Colonic mucosa (tissue), 4 donors: ENCODE data around the gene DNMT3L. TPM values are rescaled to one million over a fixed set of nuclear protein-coding genes. Genes with fewer than 3 reads are reported as not detected.
"Not testable (repeated sequence)": the region's sequence is repeated elsewhere in the genome, so short reads cannot be mapped to it uniquely, and the experiment has no call there.

Experiments
- DNase-seq: peaks from one replicate; pipeline ENCODE4 v3.0.0-alpha.2; 2020
- H3K27ac ChIP-seq: fragments of 200-600 bp; one replicate; pipeline ENCODE4 v1.8.0; 2021
- H3K27me3 ChIP-seq: fragments of 200-600 bp; one replicate; pipeline ENCODE4 v1.8.0; 2021
- H3K36me3 ChIP-seq: fragments of 200-600 bp; one replicate; pipeline ENCODE4 v1.8.0; 2021
- H3K4me1 ChIP-seq: fragments of 200-600 bp; one replicate; pipeline ENCODE4 v1.8.0; 2021; ENCODE audit warnings: mild to moderate bottlenecking
- H3K4me3 ChIP-seq: fragments of 200-600 bp; one replicate; pipeline ENCODE4 v1.8.0; 2021
- H3K9ac ChIP-seq, 2 donors: one replicate each; pipeline ENCODE4 v1.7.0; 2013; ENCODE audit warnings: control low read depth in 2 of 2, low read depth in 2 of 2, low read length in 2 of 2
- H3K9me3 ChIP-seq: fragments of 200-600 bp; one replicate; pipeline ENCODE4 v1.8.0; 2021
- CTCF ChIP-seq: fragments of 200-600 bp; IDR thresholded peaks from one replicate; pipeline ENCODE4 v1.8.0; 2022; ENCODE audit warnings: antibody characterized with exemption, mild to moderate bottlenecking
- intact Hi-C: fragments of 100-400 bp; cut with DNase I; formaldehyde crosslinking; loops from one replicate; pipeline ENCODE4 v1.14.1; 2022
- total RNA-seq, 2 donors: library from RNA; stranded (reverse); fragmentation: NEBNext Ultra II Directional in 1 of 2; extraction: Animal tissue kit (Norgen Biotek cat#: 25700) in 1 of 2; gene quantifications; one replicate each; pipeline ENCODE4 v1.2.1, GENCODE V29; 2021
- donor health status: healthy.
- donor health status: DM: no; HTN: no; CAD: no.
- donor health status: DM: no; HTN: no; CAD: no.

The DNMT3L gene
- total RNA-seq, 2 donors from 2014 or later = not detected

GRCh38 chr21:44255511-44255981 lies 6.2 kb downstream of the DNMT3L start:
- DNase-seq = no peak
- no peaks in the 10 kb centered on the region for H3K9me3 ChIP-seq
- H3K9ac ChIP-seq = no peak overlapping the region

GRCh38 chr21:44253832-44254710 lies 7.6 kb downstream of the DNMT3L start:
- intact Hi-C loops = no loop called here
- Histone ChIP-seq H3K4me3 (no peak overlapping the region), H3K27ac (no peak overlapping the region), H3K9ac (no peak overlapping the region), H3K4me1 (no peaks in the 10 kb centered on the region), H3K36me3 (no peaks in the 10 kb centered on the region), H3K9me3 (no peaks in the 10 kb centered on the region), H3K27me3 (no peaks in the 10 kb centered on the region)
- no peak for TF ChIP-seq CTCF
- DNase-seq = no peak

More at GRCh38 chr21:44255511-44255981, 6.2 kb downstream of the DNMT3L start:
- no peaks in the 10 kb centered on the region for H3K4me1 ChIP-seq
- H3K4me3 ChIP-seq = no peak overlapping the region
- no peaks in the 10 kb centered on the region for H3K36me3 ChIP-seq
- no peaks in the 10 kb centered on the region for H3K27me3 ChIP-seq
- TF ChIP-seq CTCF = no peak
- no peak overlapping the region for H3K27ac ChIP-seq
- intact Hi-C loops = no loop called here

- H3K36me3 ChIP-seq, DNase-seq, H3K9ac ChIP-seq, H3K27ac ChIP-seq, H3K4me1 ChIP-seq, H3K27me3 ChIP-seq, intact Hi-C loops, H3K9me3 ChIP-seq, H3K4me3 ChIP-seq: not testable (repeated sequence)
These were observed 12.3 kb downstream of the DNMT3L start for GRCh38 chr21:44249204-44250037.

- H3K9me3 ChIP-seq, H3K4me3 ChIP-seq, DNase-seq, H3K27ac ChIP-seq, H3K9ac ChIP-seq, H3K27me3 ChIP-seq, intact Hi-C loops, H3K4me1 ChIP-seq, H3K36me3 ChIP-seq: not testable (repeated sequence)
These were observed 13.8 kb downstream of the DNMT3L start for GRCh38 chr21:44247904-44248303.

- H3K9me3 ChIP-seq, intact Hi-C loops, H3K27me3 ChIP-seq, H3K4me1 ChIP-seq, H3K27ac ChIP-seq, H3K36me3 ChIP-seq, H3K4me3 ChIP-seq, DNase-seq, H3K9ac ChIP-seq: not testable (repeated sequence)
These were observed 17.7 kb downstream of the DNMT3L start for GRCh38 chr21:44243980-44244379.

GRCh38 chr21:44241281-44241680 lies 20.4 kb downstream of the DNMT3L start:
- H3K4me1 ChIP-seq = not testable (repeated sequence)

GRCh38 chr21:44240842-44241241 lies 20.9 kb downstream of the DNMT3L start, which contains the start of gene ICOSLG:
TSS of gene ICOSLG (minus strand) at chr21:44240943. CDS start at chr21:44240817, 126 bp downstream.
- H3K4me1 ChIP-seq, intact Hi-C loops, H3K9me3 ChIP-seq, H3K9ac ChIP-seq, H3K27ac ChIP-seq, H3K36me3 ChIP-seq, DNase-seq, H3K4me3 ChIP-seq, H3K27me3 ChIP-seq: not testable (repeated sequence)

More at GRCh38 chr21:44241281-44241680, 20.4 kb downstream of the DNMT3L start:
- H3K27me3 ChIP-seq, H3K9me3 ChIP-seq, H3K4me3 ChIP-seq, intact Hi-C loops, H3K9ac ChIP-seq, H3K27ac ChIP-seq, H3K36me3 ChIP-seq, DNase-seq: not testable (repeated sequence)

- H3K4me1 ChIP-seq, intact Hi-C loops: not testable (repeated sequence)
These were observed 21.3 kb downstream of the DNMT3L start for GRCh38 chr21:44240353-44240752.

GRCh38 chr21:44229561-44229960 lies 32.1 kb downstream of the DNMT3L start:
- H3K27ac ChIP-seq, DNase-seq, H3K36me3 ChIP-seq, H3K27me3 ChIP-seq, intact Hi-C loops, H3K9ac ChIP-seq, H3K9me3 ChIP-seq, H3K4me3 ChIP-seq, H3K4me1 ChIP-seq: not testable (repeated sequence)

More at GRCh38 chr21:44240353-44240752, 21.3 kb downstream of the DNMT3L start:
- H3K27ac ChIP-seq, H3K4me3 ChIP-seq, H3K36me3 ChIP-seq, DNase-seq, H3K9me3 ChIP-seq, H3K9ac ChIP-seq, H3K27me3 ChIP-seq: not testable (repeated sequence)

- H3K27me3 ChIP-seq, H3K27ac ChIP-seq, intact Hi-C loops: not testable (repeated sequence)
These were observed 33.6 kb downstream of the DNMT3L start for GRCh38 chr21:44228109-44228508.

GRCh38 chr21:44227614-44228013 lies 34.1 kb downstream of the DNMT3L start:
- DNase-seq, intact Hi-C loops, H3K4me3 ChIP-seq, H3K9me3 ChIP-seq, H3K36me3 ChIP-seq, H3K4me1 ChIP-seq, H3K27ac ChIP-seq, H3K27me3 ChIP-seq, H3K9ac ChIP-seq: not testable (repeated sequence)

More at GRCh38 chr21:44228109-44228508, 33.6 kb downstream of the DNMT3L start:
- H3K9me3 ChIP-seq, H3K4me1 ChIP-seq, DNase-seq, H3K9ac ChIP-seq, H3K36me3 ChIP-seq, H3K4me3 ChIP-seq: not testable (repeated sequence)
